Amniotic stem cell (primary cell): ENCODE measurements around the gene PNMA6E.

Source experiments
- DNase-seq: peaks from one replicate; lab custom pipeline; 2025; lab: John Stamatoyannopoulos, UW

Gene PNMA6E

GRCh38 chrX:153435845-153436244 is 34.7 kb upstream of the PNMA6E start:
- no peak for DNase-seq

- no peak for DNase-seq
These were observed 33.7 kb upstream of the PNMA6E start for GRCh38 chrX:153434801-153435200.

GRCh38 chrX:153433781-153434285 is 32.7 kb upstream of the PNMA6E start:
- no peak for DNase-seq

GRCh38 chrX:153433161-153433680 is 32.1 kb upstream of the PNMA6E start:
- DNase-seq = no peak

- no peak for DNase-seq
These were observed 29.6 kb upstream of the PNMA6E start for GRCh38 chrX:153430796-153431195.

- DNase-seq = no peak
These were observed 25.1 kb upstream of the PNMA6E start for GRCh38 chrX:153426204-153426603.

- DNase-seq = no peak
These were observed 22.5 kb upstream of the PNMA6E start for GRCh38 chrX:153423652-153424051.

GRCh38 chrX:153421856-153422255 is 20.7 kb upstream of the PNMA6E start:
- DNase-seq = no peak

- DNase-seq = no peak
These were observed 19.9 kb upstream of the PNMA6E start for GRCh38 chrX:153420851-153421599.

- DNase-seq = no peak
These were observed 16.5 kb upstream of the PNMA6E start for GRCh38 chrX:153417637-153418036.

GRCh38 chrX:153416781-153417450 is 15.8 kb upstream of the PNMA6E start:
- DNase-seq = no peak

GRCh38 chrX:153414856-153415510 is 13.8 kb upstream of the PNMA6E start:
- no peak for DNase-seq

- DNase-seq = no peak
These were observed 12.6 kb upstream of the PNMA6E start for GRCh38 chrX:153413731-153414130.

GRCh38 chrX:153412746-153413720 is 11.9 kb upstream of the PNMA6E start:
- DNase-seq = no peak

- no peak for DNase-seq
These were observed 10.9 kb upstream of the PNMA6E start for GRCh38 chrX:153411988-153412574.

- no peak for DNase-seq
These were observed 10.3 kb upstream of the PNMA6E start, which contains the start of gene ZFP92 for GRCh38 chrX:153411255-153411987. TSS of gene ZFP92 (plus strand) at chrX:153411472. CDS start at chrX:153418323, 6,851 bp downstream.

GRCh38 chrX:153410888-153411254 is 9.7 kb upstream of the PNMA6E start:
- no peak for DNase-seq

- DNase-seq = no peak
These were observed 9.2 kb upstream of the PNMA6E start for GRCh38 chrX:153410373-153410772.

GRCh38 chrX:153409414-153410101 is 8.4 kb upstream of the PNMA6E start:
- DNase-seq = no peak

- no peak for DNase-seq
These were observed 7.8 kb upstream of the PNMA6E start for GRCh38 chrX:153408871-153409351.
